GM23338 (cell line): ENCODE measurements around the gene FEV. TPM values are rescaled to one million over a fixed set of nuclear protein-coding genes. Genes with fewer than 3 reads are reported as not detected.

ENCODE experiments used
- ATAC-seq: fragments of 200-7000 bp; cut with Tn5 transposase; 3 replicates; pipeline ENCODE4 v1.9.1; 2020
- DNase-seq: peaks from one replicate; pipeline ENCODE4 v3.0.0-alpha.2; 2015; ENCODE audit warnings: low spot score
- H2AFZ ChIP-seq: fragments of 200-600 bp; sonication (generic); 2 replicates; pipeline ENCODE4 v1.8.0; 2016; ENCODE audit warnings: antibody characterized with exemption, mild to moderate bottlenecking, moderate library complexity
- H3F3A ChIP-seq: fragments of 200-600 bp; sonication (generic); replicated peaks from 2 replicates; pipeline ENCODE4 v1.8.0; 2017; ENCODE audit warnings: antibody characterized with exemption, mixed run types, low read depth
- H3K27ac ChIP-seq: fragments of 200-600 bp; sonication (generic); 2 replicates; pipeline ENCODE4 v1.6.1; 2016; ENCODE audit warnings: low read depth
- H3K27me3 ChIP-seq: fragments of 200-600 bp; sonication (generic); 2 replicates; pipeline ENCODE4 v1.8.0; 2016; ENCODE audit warnings: mild to moderate bottlenecking, mixed run types, moderate library complexity; ENCODE audit not compliant: insufficient read depth
- H3K36me3 ChIP-seq: fragments of 200-600 bp; sonication (generic); 2 replicates; pipeline ENCODE4 v1.8.0; 2016; ENCODE audit warnings: mild to moderate bottlenecking; ENCODE audit not compliant: insufficient read depth
- H3K4me1 ChIP-seq: fragments of 200-600 bp; sonication (generic); 2 replicates; pipeline ENCODE4 v1.8.0; 2016; ENCODE audit warnings: mild to moderate bottlenecking, moderate library complexity; ENCODE audit not compliant: insufficient read depth
- H3K4me2 ChIP-seq: fragments of 200-600 bp; sonication (generic); 2 replicates; pipeline ENCODE4 v1.7.1; 2017; ENCODE audit warnings: mixed run types
- H3K4me3 ChIP-seq: fragments of 200-600 bp; sonication (generic); 2 replicates; pipeline ENCODE4 v1.6.1; 2016; ENCODE audit warnings: mixed run types
- H3K79me2 ChIP-seq: fragments of 200-600 bp; sonication (generic); replicated peaks from 2 replicates; pipeline ENCODE4 v1.8.0; 2017; ENCODE audit warnings: mild to moderate bottlenecking; ENCODE audit not compliant: insufficient read depth
- H3K9me2 ChIP-seq: fragments of 200-600 bp; sonication (generic); 2 replicates; pipeline ENCODE4 v1.8.0; 2017; ENCODE audit not compliant: insufficient read depth
- H4K20me1 ChIP-seq: fragments of 200-600 bp; sonication (generic); replicated peaks from 2 replicates; pipeline ENCODE4 v1.8.0; 2017; ENCODE audit warnings: mild to moderate bottlenecking; ENCODE audit not compliant: insufficient read depth
- H3K27ac Mint-ChIP-seq: 2 replicates; pipeline ENCODE4 v1.8.0; 2020; ENCODE audit warnings: inconsistent platforms, mild to moderate bottlenecking, moderate library complexity, mixed read lengths
- H3K27me3 Mint-ChIP-seq: 3 replicates; pipeline ENCODE4 v1.8.0; 2022; ENCODE audit warnings: low read depth, mild to moderate bottlenecking, moderate library complexity, mixed read lengths, inconsistent platforms; ENCODE audit not compliant: insufficient read depth, poor library complexity
- H3K36me3 Mint-ChIP-seq: 3 replicates; pipeline ENCODE4 v1.8.0; 2021; ENCODE audit warnings: low read depth, mild to moderate bottlenecking, inconsistent platforms, moderate library complexity, mixed read lengths
- H3K4me1 Mint-ChIP-seq: 3 replicates; pipeline ENCODE4 v1.8.0; 2020; ENCODE audit warnings: mild to moderate bottlenecking, inconsistent platforms, mixed read lengths
- H3K4me3 Mint-ChIP-seq: 3 replicates; pipeline ENCODE4 v1.8.0; 2021; ENCODE audit warnings: moderate library complexity, mild to moderate bottlenecking, inconsistent platforms, mixed read lengths
- H3K9me3 Mint-ChIP-seq: 3 replicates; pipeline ENCODE4 v1.8.0; 2020; ENCODE audit warnings: moderate library complexity, mild to moderate bottlenecking, inconsistent platforms, mixed read lengths
- CREB1 ChIP-seq: fragments of 250-450 bp; sonication (Bioruptor Pico); IDR thresholded peaks from 2 replicates; pipeline ENCODE4 v1.5.0; 2020; ENCODE audit warnings: low read depth, mild to moderate bottlenecking, moderate library complexity
- ETS1 ChIP-seq: IDR thresholded peaks from 2 replicates; pipeline ENCODE4 v1.6.1; 2016; ENCODE audit warnings: antibody characterized with exemption
- EZH2 ChIP-seq: fragments of 200-600 bp; sonication (generic); IDR thresholded peaks from one replicate; pipeline ENCODE4 v1.8.0; 2017; ENCODE audit warnings: antibody characterized with exemption, mild to moderate bottlenecking, low read depth; ENCODE audit not compliant: unreplicated experiment
- EZH2phosphoT487 ChIP-seq: fragments of 200-600 bp; sonication (generic); IDR thresholded peaks from one replicate; pipeline ENCODE4 v1.8.1; 2018; ENCODE audit warnings: antibody characterized with exemption; ENCODE audit not compliant: unreplicated experiment
- JUNB ChIP-seq: IDR thresholded peaks from one replicate; pipeline ENCODE4 v1.6.1; 2016; ENCODE audit warnings: antibody characterized with exemption; ENCODE audit not compliant: unreplicated experiment
- STAT1 ChIP-seq: IDR thresholded peaks from one replicate; pipeline ENCODE4 v1.6.1; 2016; ENCODE audit warnings: antibody characterized with exemption; ENCODE audit not compliant: unreplicated experiment
- ZNF114 ChIP-seq: fragments of 250-450 bp; sonication (Bioruptor Pico); IDR thresholded peaks from 2 replicates; pipeline ENCODE4 v1.5.0; 2020; ENCODE audit warnings: mild to moderate bottlenecking, moderate library complexity
- polyA plus RNA-seq: library from polyadenylated mRNA; unstranded; fragments of >200 nt; fragmentation: Nextera tagmentation; extraction: Ambion mirVana; gene quantifications from 2 replicates; pipeline ENCODE4 v1.2.1, GENCODE V29; 2016
- total RNA-seq: library from RNA; depleted of rRNA; stranded (reverse); fragments of >200 nt; shearing (Covaris generic); gene quantifications from 2 replicates; pipeline ENCODE4 v1.2.3, GENCODE V29; 2014
- TF ChIP-seq, protein P1 (sequence below): fragments of 250-450 bp; sonication (Bioruptor Pico); IDR thresholded peaks from 2 replicates; pipeline ENCODE4 v1.5.0; 2020; ENCODE audit warnings: mild to moderate bottlenecking, moderate library complexity
- TF ChIP-seq, protein P2 (sequence below), 2 experiments: fragments of 200-600 bp in 1 of 2; sonication (generic) in 1 of 2; conservative IDR thresholded peaks; 2 replicates each; pipeline versions ENCODE4 v1.5.1 to v1.6.1; 2016 to 2017; ENCODE audit warnings: antibody characterized with exemption in 2 of 2, low read depth in 2 of 2, mild to moderate bottlenecking in 2 of 2, moderate library complexity in 1 of 2

FEV gene
- total and polyA plus RNA-seq, 2 experiments from 2014 or later: not detected

- H3K4me2 ChIP-seq: 0 out of 2 replicates have a peak overlapping the region, but pooled peaks have one; percentile 78
- peaks cover 10% of the 10 kb centered on the region; the same call in 1 of the 2 replicates for H4K20me1 ChIP-seq
- H3K4me3 Mint-ChIP-seq: no peak overlapping the region; the same call in 2 of the 3 replicates
- H3K4me1 Mint-ChIP-seq: peaks cover 16% of the 10 kb centered on the region
- peaks cover 38% of the 10 kb centered on the region for H3K4me1 ChIP-seq
- peaks cover 11% of the 10 kb centered on the region; the same call in 1 of the 2 replicates for H3F3A ChIP-seq
- no peaks in the 10 kb centered on the region for H3K36me3 Mint-ChIP-seq
- no peak for TF ChIP-seq ZNF114 (CRISPR knock-in tag)
- no peak for TF ChIP-seq JUNB
- no peak for TF ChIP-seq STAT1
- TF ChIP-seq ETS1: no peak
- TF ChIP-seq CREB1 (CRISPR knock-in tag): no peak
- no peaks in the 10 kb centered on the region for H3K9me3 Mint-ChIP-seq
- no peaks in the 10 kb centered on the region for H3K36me3 ChIP-seq
- DNase-seq (no peak), ATAC-seq (no peak)
- peaks cover 99% of the 10 kb centered on the region for H3K27me3 Mint-ChIP-seq
- peaks cover 100% of the 10 kb centered on the region for H3K27me3 ChIP-seq
- H3K4me3 ChIP-seq: no peak overlapping the region
- H3K9me2 ChIP-seq: no peaks in the 10 kb centered on the region
- H3K27ac ChIP-seq: no peak overlapping the region
- no peak overlapping the region for H2AFZ ChIP-seq
- no peak overlapping the region for H3K27ac Mint-ChIP-seq
- no peaks in the 10 kb centered on the region for H3K79me2 ChIP-seq
Observed at GRCh38 chr2:218995561-218995960, 10.6 kb upstream of the FEV start.

GRCh38 chr2:218993345-218994315 lies 8.6 kb upstream of the FEV start, which contains the start of gene CRYBA2:
TSS of gene CRYBA2 (minus strand) at chr2:218993422. CDS start at chr2:218993176, 246 bp downstream.
- H3K27me3 ChIP-seq: peaks cover 100% of the 10 kb centered on the region
- H3K79me2 ChIP-seq: no peaks in the 10 kb centered on the region
- H3K36me3 Mint-ChIP-seq: no peaks in the 10 kb centered on the region
- peaks cover 5% of the 10 kb centered on the region for H3K4me1 Mint-ChIP-seq
- no peak within 1 kb of the TSS for H2AFZ ChIP-seq
- peaks cover 99% of the 10 kb centered on the region for H3K27me3 Mint-ChIP-seq
- TF ChIP-seq, protein P1, sequence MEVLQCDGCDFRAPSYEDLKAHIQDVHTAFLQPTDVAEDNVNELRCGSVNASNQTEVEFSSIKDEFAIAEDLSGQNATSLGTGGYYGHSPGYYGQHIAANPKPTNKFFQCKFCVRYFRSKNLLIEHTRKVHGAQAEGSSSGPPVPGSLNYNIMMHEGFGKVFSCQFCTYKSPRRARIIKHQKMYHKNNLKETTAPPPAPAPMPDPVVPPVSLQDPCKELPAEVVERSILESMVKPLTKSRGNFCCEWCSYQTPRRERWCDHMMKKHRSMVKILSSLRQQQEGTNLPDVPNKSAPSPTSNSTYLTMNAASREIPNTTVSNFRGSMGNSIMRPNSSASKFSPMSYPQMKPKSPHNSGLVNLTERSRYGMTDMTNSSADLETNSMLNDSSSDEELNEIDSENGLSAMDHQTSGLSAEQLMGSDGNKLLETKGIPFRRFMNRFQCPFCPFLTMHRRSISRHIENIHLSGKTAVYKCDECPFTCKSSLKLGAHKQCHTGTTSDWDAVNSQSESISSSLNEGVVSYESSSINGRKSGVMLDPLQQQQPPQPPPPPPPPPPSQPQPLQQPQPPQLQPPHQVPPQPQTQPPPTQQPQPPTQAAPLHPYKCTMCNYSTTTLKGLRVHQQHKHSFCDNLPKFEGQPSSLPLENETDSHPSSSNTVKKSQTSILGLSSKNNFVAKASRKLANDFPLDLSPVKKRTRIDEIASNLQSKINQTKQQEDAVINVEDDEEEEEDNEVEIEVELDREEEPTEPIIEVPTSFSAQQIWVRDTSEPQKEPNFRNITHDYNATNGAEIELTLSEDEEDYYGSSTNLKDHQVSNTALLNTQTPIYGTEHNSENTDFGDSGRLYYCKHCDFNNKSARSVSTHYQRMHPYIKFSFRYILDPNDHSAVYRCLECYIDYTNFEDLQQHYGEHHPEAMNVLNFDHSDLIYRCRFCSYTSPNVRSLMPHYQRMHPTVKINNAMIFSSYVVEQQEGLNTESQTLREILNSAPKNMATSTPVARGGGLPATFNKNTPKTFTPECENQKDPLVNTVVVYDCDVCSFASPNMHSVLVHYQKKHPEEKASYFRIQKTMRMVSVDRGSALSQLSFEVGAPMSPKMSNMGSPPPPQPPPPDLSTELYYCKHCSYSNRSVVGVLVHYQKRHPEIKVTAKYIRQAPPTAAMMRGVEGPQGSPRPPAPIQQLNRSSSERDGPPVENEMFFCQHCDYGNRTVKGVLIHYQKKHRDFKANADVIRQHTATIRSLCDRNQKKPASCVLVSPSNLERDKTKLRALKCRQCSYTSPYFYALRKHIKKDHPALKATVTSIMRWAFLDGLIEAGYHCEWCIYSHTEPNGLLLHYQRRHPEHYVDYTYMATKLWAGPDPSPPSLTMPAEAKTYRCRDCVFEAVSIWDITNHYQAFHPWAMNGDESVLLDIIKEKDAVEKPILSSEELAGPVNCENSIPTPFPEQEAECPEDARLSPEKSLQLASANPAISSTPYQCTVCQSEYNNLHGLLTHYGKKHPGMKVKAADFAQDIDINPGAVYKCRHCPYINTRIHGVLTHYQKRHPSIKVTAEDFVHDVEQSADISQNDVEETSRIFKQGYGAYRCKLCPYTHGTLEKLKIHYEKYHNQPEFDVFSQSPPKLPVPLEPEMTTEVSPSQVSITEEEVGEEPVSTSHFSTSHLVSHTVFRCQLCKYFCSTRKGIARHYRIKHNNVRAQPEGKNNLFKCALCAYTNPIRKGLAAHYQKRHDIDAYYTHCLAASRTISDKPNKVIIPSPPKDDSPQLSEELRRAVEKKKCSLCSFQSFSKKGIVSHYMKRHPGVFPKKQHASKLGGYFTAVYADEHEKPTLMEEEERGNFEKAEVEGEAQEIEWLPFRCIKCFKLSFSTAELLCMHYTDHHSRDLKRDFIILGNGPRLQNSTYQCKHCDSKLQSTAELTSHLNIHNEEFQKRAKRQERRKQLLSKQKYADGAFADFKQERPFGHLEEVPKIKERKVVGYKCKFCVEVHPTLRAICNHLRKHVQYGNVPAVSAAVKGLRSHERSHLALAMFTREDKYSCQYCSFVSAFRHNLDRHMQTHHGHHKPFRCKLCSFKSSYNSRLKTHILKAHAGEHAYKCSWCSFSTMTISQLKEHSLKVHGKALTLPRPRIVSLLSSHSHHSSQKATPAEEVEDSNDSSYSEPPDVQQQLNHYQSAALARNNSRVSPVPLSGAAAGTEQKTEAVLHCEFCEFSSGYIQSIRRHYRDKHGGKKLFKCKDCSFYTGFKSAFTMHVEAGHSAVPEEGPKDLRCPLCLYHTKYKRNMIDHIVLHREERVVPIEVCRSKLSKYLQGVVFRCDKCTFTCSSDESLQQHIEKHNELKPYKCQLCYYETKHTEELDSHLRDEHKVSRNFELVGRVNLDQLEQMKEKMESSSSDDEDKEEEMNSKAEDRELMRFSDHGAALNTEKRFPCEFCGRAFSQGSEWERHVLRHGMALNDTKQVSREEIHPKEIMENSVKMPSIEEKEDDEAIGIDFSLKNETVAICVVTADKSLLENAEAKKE (CRISPR knock-in tag): no peak
- TF ChIP-seq EZH2phosphoT487 (peak; percentile 41), CREB1 (CRISPR knock-in tag) (no peak), EZH2 (peak; percentile 92)
- TF ChIP-seq, protein P2, sequence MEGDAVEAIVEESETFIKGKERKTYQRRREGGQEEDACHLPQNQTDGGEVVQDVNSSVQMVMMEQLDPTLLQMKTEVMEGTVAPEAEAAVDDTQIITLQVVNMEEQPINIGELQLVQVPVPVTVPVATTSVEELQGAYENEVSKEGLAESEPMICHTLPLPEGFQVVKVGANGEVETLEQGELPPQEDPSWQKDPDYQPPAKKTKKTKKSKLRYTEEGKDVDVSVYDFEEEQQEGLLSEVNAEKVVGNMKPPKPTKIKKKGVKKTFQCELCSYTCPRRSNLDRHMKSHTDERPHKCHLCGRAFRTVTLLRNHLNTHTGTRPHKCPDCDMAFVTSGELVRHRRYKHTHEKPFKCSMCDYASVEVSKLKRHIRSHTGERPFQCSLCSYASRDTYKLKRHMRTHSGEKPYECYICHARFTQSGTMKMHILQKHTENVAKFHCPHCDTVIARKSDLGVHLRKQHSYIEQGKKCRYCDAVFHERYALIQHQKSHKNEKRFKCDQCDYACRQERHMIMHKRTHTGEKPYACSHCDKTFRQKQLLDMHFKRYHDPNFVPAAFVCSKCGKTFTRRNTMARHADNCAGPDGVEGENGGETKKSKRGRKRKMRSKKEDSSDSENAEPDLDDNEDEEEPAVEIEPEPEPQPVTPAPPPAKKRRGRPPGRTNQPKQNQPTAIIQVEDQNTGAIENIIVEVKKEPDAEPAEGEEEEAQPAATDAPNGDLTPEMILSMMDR (conservative IDR thresholded peaks at IDR 0.05; ENCODE audit: low read depth in 2 of 2): 0 out of 4 replicates have a peak, but pooled peaks of 1 of the 2 experiments have one; percentile 5
- peak within 1 kb of the TSS; percentile 30; the same call in 1 of the 3 replicates for H3K4me3 Mint-ChIP-seq
- H3K27ac ChIP-seq: no peak within 1 kb of the TSS
- H3K9me2 ChIP-seq: no peaks in the 10 kb centered on the region
- peaks cover 10% of the 10 kb centered on the region; the same call in 1 of the 2 replicates for H4K20me1 ChIP-seq
- H3K4me2 ChIP-seq: peak within 1 kb of the TSS; percentile 72
- DNase-seq (peak; percentile 59), ATAC-seq (peak; percentile 38)
- no peak within 1 kb of the TSS for H3K27ac Mint-ChIP-seq
- H3K4me3 ChIP-seq: peak within 1 kb of the TSS; percentile 47
- peaks cover 21% of the 10 kb centered on the region for H3K4me1 ChIP-seq
- peaks cover 7% of the 10 kb centered on the region; the same call in 1 of the 2 replicates for H3F3A ChIP-seq
- no peaks in the 10 kb centered on the region; the same call in 2 of the 3 replicates for H3K9me3 Mint-ChIP-seq
- no peaks in the 10 kb centered on the region for H3K36me3 ChIP-seq
